HEK293 (cell line): Measurements from ENCODE around the gene ENOX2.

Source experiments
- CTCF ChIA-PET: fragments of 350-600 bp; formaldehyde crosslinking; extraction: SDS; loops from one replicate; lab custom pipeline; 2021; ENCODE audit warnings: antibody characterized with exemption; lab: Yijun Ruan, JAX
- POLR2A ChIA-PET: fragments of 300-600 bp; formaldehyde crosslinking; extraction: SDS; loops from one replicate; lab custom pipeline; 2020; ENCODE audit warnings: antibody characterized with exemption, inconsistent platforms; lab: Yijun Ruan, JAX
- H3K27ac ChIP-seq: fragments of 200-500 bp; sonication (Bioruptor generic); 2 replicates; pipeline ENCODE4 v1.5.1; 2014; ENCODE audit warnings: low read depth, low read length, control low read depth, inconsistent platforms; ENCODE audit errors: extremely low read depth
- H3K36me3 ChIP-seq, 2 experiments: fragments of 200-500 bp in 1 of 2; sonication (Bioruptor generic) in 1 of 2; 1 replicate in 1 of 2; 2 replicates in 1 of 2; pipeline ENCODE4 v1.5.1; 2014 to 2017; ENCODE audit warnings: inconsistent platforms in 2 of 2, low read length in 2 of 2; ENCODE audit not compliant: control insufficient read depth in 2 of 2, insufficient read depth in 1 of 2
- H3K4me1 ChIP-seq: fragments of 200-500 bp; sonication (Bioruptor generic); 2 replicates; pipeline ENCODE4 v1.5.1; 2014; ENCODE audit warnings: mild to moderate bottlenecking, low read length, inconsistent platforms; ENCODE audit not compliant: control insufficient read depth, insufficient read depth
- H3K4me3 ChIP-seq: 2 replicates; pipeline ENCODE4 v1.5.1; 2011; ENCODE audit warnings: low read depth, mild to moderate bottlenecking, control low read depth, low read length, moderate library complexity
- H3K9me3 ChIP-seq: fragments of 200-500 bp; sonication (Bioruptor generic); 2 replicates; pipeline ENCODE4 v1.5.1; 2014; ENCODE audit warnings: low read depth, low read length, inconsistent platforms; ENCODE audit not compliant: control insufficient read depth, insufficient read depth
- HOXD13 ChIP-seq: sonication (generic); formaldehyde crosslinking; IDR thresholded peaks from 2 replicates; pipeline ENCODE4 v1.8.0; 2022; ENCODE audit warnings: missing genetic modification reagents, borderline replicate concordance
- PRDM1 ChIP-seq: fragments of 450-650 bp; formaldehyde crosslinking; IDR thresholded peaks from 2 replicates; pipeline ENCODE4; 2016; ENCODE audit warnings: missing biosample characterization, missing genetic modification characterization
- SETDB1 ChIP-seq: IDR thresholded peaks from one replicate; pipeline ENCODE4 v1.6.1; 2017; ENCODE audit warnings: mild to moderate bottlenecking, low read length, moderate library complexity, mixed read lengths; ENCODE audit not compliant: insufficient read length
- YY1 ChIP-seq: fragments of 450-650 bp; formaldehyde crosslinking; IDR thresholded peaks from 2 replicates; pipeline ENCODE4 v1.5.1; 2018; ENCODE audit warnings: missing biosample characterization, missing genetic modification characterization
- ZBTB11 ChIP-seq: fragments of 450-650 bp; formaldehyde crosslinking; conservative IDR thresholded peaks from 2 replicates; pipeline ENCODE4 v1.5.1; 2016; ENCODE audit warnings: low read depth, missing biosample characterization, missing genetic modification characterization
- ZBTB20 ChIP-seq: fragments of 450-650 bp; formaldehyde crosslinking; IDR thresholded peaks from 2 replicates; pipeline ENCODE4 v1.5.1; 2016; ENCODE audit warnings: missing biosample characterization, missing genetic modification characterization
- ZBTB26 ChIP-seq: fragments of 450-650 bp; formaldehyde crosslinking; optimal IDR thresholded peaks from 2 replicates; pipeline ENCODE3; 2016; ENCODE audit warnings: missing biosample characterization, mild to moderate bottlenecking, missing genetic modification characterization
- ZFP37 ChIP-seq: fragments of 450-650 bp; formaldehyde crosslinking; IDR thresholded peaks from 2 replicates; pipeline ENCODE4 v1.5.1; 2016; ENCODE audit warnings: missing biosample characterization, missing genetic modification characterization
- ZNF112 ChIP-seq: fragments of 450-650 bp; formaldehyde crosslinking; IDR thresholded peaks from 2 replicates; pipeline ENCODE4 v1.5.0; 2017; ENCODE audit warnings: missing biosample characterization, missing genetic modification characterization
- ZNF169 ChIP-seq: fragments of 450-650 bp; formaldehyde crosslinking; IDR thresholded peaks from 2 replicates; pipeline ENCODE4 v1.5.1; 2016; ENCODE audit warnings: missing biosample characterization, missing genetic modification characterization
- ZNF184 ChIP-seq: fragments of 450-650 bp; IDR thresholded peaks from 2 replicates; pipeline ENCODE4 v1.5.1; 2018; ENCODE audit warnings: missing biosample characterization, mild to moderate bottlenecking, missing genetic modification characterization
- ZNF221 ChIP-seq: fragments of 450-650 bp; formaldehyde crosslinking; IDR thresholded peaks from 2 replicates; pipeline ENCODE4 v1.5.1; 2017; ENCODE audit warnings: missing biosample characterization, missing genetic modification characterization, borderline replicate concordance
- ZNF302 ChIP-seq: fragments of 450-650 bp; formaldehyde crosslinking; IDR thresholded peaks from 2 replicates; pipeline ENCODE4 v1.5.1; 2016; ENCODE audit warnings: missing biosample characterization, missing genetic modification characterization, low read depth
- ZNF654 ChIP-seq: fragments of 450-650 bp; formaldehyde crosslinking; IDR thresholded peaks from 2 replicates; pipeline ENCODE4 v1.5.1; 2016; ENCODE audit warnings: low read depth, missing biosample characterization, missing genetic modification characterization
- ZNF664 ChIP-seq: fragments of 450-650 bp; formaldehyde crosslinking; IDR thresholded peaks from 2 replicates; pipeline ENCODE4 v1.5.1; 2016; ENCODE audit warnings: missing biosample characterization, missing genetic modification characterization
- ZNF768 ChIP-seq: fragments of 450-650 bp; formaldehyde crosslinking; IDR thresholded peaks from 2 replicates; pipeline ENCODE4 v1.5.1; 2018; ENCODE audit warnings: missing biosample characterization, mild to moderate bottlenecking, missing genetic modification characterization
- ZNF777 ChIP-seq: fragments of 450-650 bp; formaldehyde crosslinking; IDR thresholded peaks from 2 replicates; pipeline ENCODE4 v1.5.1; 2017; ENCODE audit warnings: missing biosample characterization, missing genetic modification characterization, borderline replicate concordance
- ZSCAN16 ChIP-seq: fragments of 450-650 bp; formaldehyde crosslinking; IDR thresholded peaks from 2 replicates; pipeline ENCODE4 v1.5.1; 2016; ENCODE audit warnings: missing biosample characterization, missing genetic modification characterization
- TF ChIP-seq, protein P1 (sequence below): fragments of 450-650 bp; formaldehyde crosslinking; IDR thresholded peaks from 2 replicates; pipeline ENCODE4 v1.5.1; 2016; ENCODE audit warnings: missing biosample characterization, missing genetic modification characterization
- TF ChIP-seq, protein P2 (sequence below): fragments of 450-650 bp; formaldehyde crosslinking; IDR thresholded peaks from 2 replicates; pipeline ENCODE4 v1.5.1; 2016; ENCODE audit warnings: missing biosample characterization, missing genetic modification characterization, borderline replicate concordance
- TF ChIP-seq, protein P3 (sequence below): fragments of 450-650 bp; formaldehyde crosslinking; IDR thresholded peaks from 2 replicates; pipeline ENCODE4 v1.5.1; 2017; ENCODE audit warnings: missing biosample characterization, mild to moderate bottlenecking, missing genetic modification characterization, moderate library complexity

Gene ENOX2

DNA sequence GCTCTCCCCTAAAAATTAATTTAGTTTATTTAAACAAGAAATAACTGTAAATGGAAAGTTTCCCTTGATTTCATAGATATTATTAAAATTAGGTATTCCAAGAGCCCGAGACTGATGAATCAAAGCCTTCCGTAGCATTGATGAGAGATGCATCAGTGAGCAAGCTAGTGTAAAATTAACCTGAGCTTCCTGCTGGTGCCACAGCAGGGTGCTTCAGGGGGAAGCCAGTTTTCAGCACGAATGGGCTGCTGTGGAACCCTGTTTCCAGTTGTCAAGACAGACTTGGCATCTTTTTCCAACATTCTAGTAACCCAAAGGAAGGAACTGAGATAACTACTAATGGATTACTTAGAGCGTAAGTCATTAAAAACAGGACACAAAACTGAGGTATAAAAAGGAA lies 279.5 kb downstream of the ENOX2 start (continued):
- TF ChIP-seq ZBTB11 (tag by site-specific recombination) (no peak), ZFP37 (tag by site-specific recombination) (no peak), ZNF302 (tag by site-specific recombination) (no peak), ZNF768 (tag by site-specific recombination) (no peak), ZNF664 (tag by site-specific recombination) (no peak), SETDB1 (no peak), HOXD13 (no peak), PRDM1 (tag by site-specific recombination) (no peak), ZNF112 (tag by site-specific recombination) (no peak), ZNF654 (tag by site-specific recombination) (no peak)
- TF ChIP-seq, protein P1, sequence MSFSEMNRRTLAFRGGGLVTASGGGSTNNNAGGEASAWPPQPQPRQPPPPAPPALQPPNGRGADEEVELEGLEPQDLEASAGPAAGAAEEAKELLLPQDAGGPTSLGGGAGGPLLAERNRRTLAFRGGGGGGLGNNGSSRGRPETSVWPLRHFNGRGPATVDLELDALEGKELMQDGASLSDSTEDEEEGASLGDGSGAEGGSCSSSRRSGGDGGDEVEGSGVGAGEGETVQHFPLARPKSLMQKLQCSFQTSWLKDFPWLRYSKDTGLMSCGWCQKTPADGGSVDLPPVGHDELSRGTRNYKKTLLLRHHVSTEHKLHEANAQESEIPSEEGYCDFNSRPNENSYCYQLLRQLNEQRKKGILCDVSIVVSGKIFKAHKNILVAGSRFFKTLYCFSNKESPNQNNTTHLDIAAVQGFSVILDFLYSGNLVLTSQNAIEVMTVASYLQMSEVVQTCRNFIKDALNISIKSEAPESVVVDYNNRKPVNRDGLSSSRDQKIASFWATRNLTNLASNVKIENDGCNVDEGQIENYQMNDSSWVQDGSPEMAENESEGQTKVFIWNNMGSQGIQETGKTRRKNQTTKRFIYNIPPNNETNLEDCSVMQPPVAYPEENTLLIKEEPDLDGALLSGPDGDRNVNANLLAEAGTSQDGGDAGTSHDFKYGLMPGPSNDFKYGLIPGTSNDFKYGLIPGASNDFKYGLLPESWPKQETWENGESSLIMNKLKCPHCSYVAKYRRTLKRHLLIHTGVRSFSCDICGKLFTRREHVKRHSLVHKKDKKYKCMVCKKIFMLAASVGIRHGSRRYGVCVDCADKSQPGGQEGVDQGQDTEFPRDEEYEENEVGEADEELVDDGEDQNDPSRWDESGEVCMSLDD (tag by site-specific recombination), result no peak
- TF ChIP-seq, all 188 proteins: peak for 0

DNA sequence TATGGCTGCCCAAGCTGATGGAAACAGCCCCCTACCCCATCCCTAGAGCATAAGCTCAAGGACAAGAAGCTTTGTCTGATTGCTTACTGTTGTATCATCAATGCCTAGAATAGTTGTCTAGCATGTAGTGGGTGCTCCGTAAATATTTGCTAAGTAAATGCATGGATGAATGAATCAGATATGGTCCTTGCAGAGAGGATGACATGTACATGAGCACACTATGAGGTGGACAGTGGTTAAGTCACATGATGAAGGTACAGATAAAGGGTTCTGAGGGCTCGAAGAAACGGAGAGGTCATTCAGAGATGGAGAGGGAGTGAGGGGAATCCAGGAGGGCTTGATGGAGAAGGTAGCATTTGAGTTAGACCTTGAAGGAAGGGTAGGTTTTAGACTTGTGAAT lies 287.1 kb downstream of the ENOX2 start:
- CTCF ChIA-PET, result interaction anchor here (0.7 kb wide), 1 partner anchor 456 kb away, joined by 3 read pairs; no protein-coding TSS in a partner anchor
- Histone ChIP-seq H3K36me3 (no peaks in the 10 kb centered on the region), H3K4me3 (no peak overlapping the region), H3K4me1 (no peaks in the 10 kb centered on the region), H3K9me3 (no peaks in the 10 kb centered on the region), H3K27ac (no peak overlapping the region)
- TF ChIP-seq ZBTB26 (tag by site-specific recombination), result no peak
- TF ChIP-seq, protein P2, sequence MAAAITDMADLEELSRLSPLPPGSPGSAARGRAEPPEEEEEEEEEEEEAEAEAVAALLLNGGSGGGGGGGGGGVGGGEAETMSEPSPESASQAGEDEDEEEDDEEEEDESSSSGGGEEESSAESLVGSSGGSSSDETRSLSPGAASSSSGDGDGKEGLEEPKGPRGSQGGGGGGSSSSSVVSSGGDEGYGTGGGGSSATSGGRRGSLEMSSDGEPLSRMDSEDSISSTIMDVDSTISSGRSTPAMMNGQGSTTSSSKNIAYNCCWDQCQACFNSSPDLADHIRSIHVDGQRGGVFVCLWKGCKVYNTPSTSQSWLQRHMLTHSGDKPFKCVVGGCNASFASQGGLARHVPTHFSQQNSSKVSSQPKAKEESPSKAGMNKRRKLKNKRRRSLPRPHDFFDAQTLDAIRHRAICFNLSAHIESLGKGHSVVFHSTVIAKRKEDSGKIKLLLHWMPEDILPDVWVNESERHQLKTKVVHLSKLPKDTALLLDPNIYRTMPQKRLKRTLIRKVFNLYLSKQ, result no peak
- TF ChIP-seq, protein P1 (tag by site-specific recombination), result no peak
- TF ChIP-seq YY1 (tag by site-specific recombination), result no peak
- TF ChIP-seq, protein P3, sequence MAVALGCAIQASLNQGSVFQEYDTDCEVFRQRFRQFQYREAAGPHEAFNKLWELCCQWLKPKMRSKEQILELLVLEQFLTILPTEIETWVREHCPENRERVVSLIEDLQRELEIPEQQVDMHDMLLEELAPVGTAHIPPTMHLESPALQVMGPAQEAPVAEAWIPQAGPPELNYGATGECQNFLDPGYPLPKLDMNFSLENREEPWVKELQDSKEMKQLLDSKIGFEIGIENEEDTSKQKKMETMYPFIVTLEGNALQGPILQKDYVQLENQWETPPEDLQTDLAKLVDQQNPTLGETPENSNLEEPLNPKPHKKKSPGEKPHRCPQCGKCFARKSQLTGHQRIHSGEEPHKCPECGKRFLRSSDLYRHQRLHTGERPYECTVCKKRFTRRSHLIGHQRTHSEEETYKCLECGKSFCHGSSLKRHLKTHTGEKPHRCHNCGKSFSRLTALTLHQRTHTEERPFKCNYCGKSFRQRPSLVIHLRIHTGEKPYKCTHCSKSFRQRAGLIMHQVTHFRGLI (tag by site-specific recombination), result no peak
- TF ChIP-seq ZNF169 (tag by site-specific recombination), result no peak
- no peak for TF ChIP-seq ZNF184 (tag by site-specific recombination)
- no peak for TF ChIP-seq ZBTB20 (tag by site-specific recombination)
- TF ChIP-seq ZNF221 (tag by site-specific recombination), result no peak
- no peak for TF ChIP-seq ZSCAN16
- no peak for TF ChIP-seq ZNF777 (tag by site-specific recombination)
- POLR2A ChIA-PET, result no interaction called here
